HL-60 (cell line): ENCODE data around the gene ROR1.

Source experiments
- DNase-seq, 2 experiments: peaks; one replicate each; pipeline ENCODE4 v3.0.0-alpha.2; 2010 to 2020; ENCODE audit warnings: low read depth in 1 of 2, low spot score in 1 of 2
- H3K27ac ChIP-seq: fragments of 250-450 bp; sonication (Bioruptor Pico); replicated peaks from 2 replicates; pipeline ENCODE4 v1.5.1; 2020; ENCODE audit warnings: mild to moderate bottlenecking, moderate library complexity
- H3K27me3 ChIP-seq: fragments of 250-450 bp; sonication (Bioruptor Pico); 2 replicates; pipeline ENCODE4 v1.5.1; 2021; ENCODE audit warnings: mild to moderate bottlenecking, moderate library complexity; ENCODE audit not compliant: insufficient read depth, poor library complexity, severe bottlenecking
- H3K4me3 ChIP-seq: replicated peaks from 2 replicates; pipeline ENCODE4 v1.5.1; 2011; ENCODE audit warnings: mild to moderate bottlenecking, control low read depth, low read length; ENCODE audit not compliant: insufficient read depth
- GABPA ChIP-seq: IDR thresholded peaks from 2 replicates; pipeline ENCODE4 v1.6.1; 2012; ENCODE audit warnings: low read depth
- POLR2AphosphoS5 ChIP-seq: IDR thresholded peaks from 2 replicates; pipeline ENCODE4 v1.6.1; 2012; ENCODE audit warnings: low read depth
- SPI1 ChIP-seq: IDR thresholded peaks from 2 replicates; pipeline ENCODE4 v1.6.1; 2012; ENCODE audit warnings: low read depth, mild to moderate bottlenecking, borderline replicate concordance
- TF ChIP-seq, protein P1 (sequence below): IDR thresholded peaks from 2 replicates; pipeline ENCODE4 v1.6.1; 2012; ENCODE audit warnings: low read depth; ENCODE audit not compliant: insufficient replicate concordance
- TF ChIP-seq, protein P2 (sequence below): IDR thresholded peaks from one replicate; pipeline ENCODE4 v1.5.1; 2011; ENCODE audit warnings: low read length, control low read depth, inconsistent platforms; ENCODE audit not compliant: insufficient read depth

Gene ROR1

DNA sequence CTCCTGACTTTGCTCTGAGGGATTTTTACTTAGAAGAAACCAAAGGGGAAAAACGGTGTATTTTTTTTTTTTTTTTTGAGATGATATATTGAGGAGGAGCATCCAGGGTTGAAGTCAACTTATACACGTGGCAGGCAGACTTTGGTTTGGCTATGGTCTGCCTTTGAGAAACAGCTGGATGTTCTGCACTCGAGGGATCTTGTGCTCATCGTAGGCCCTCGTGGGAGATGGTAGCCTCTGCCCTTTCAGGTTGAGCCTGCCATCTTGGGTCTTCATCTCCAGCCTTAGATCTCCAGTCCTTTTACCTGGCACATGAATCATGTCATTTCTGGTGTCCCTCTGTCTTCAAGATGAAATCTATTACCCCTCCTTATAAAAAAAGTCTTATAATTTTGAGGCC, 362.5 kb downstream of the ROR1 start:
- TF ChIP-seq POLR2AphosphoS5: no peak
- TF ChIP-seq GABPA: no peak
- TF ChIP-seq SPI1: no peak
- TF ChIP-seq, protein P1, sequence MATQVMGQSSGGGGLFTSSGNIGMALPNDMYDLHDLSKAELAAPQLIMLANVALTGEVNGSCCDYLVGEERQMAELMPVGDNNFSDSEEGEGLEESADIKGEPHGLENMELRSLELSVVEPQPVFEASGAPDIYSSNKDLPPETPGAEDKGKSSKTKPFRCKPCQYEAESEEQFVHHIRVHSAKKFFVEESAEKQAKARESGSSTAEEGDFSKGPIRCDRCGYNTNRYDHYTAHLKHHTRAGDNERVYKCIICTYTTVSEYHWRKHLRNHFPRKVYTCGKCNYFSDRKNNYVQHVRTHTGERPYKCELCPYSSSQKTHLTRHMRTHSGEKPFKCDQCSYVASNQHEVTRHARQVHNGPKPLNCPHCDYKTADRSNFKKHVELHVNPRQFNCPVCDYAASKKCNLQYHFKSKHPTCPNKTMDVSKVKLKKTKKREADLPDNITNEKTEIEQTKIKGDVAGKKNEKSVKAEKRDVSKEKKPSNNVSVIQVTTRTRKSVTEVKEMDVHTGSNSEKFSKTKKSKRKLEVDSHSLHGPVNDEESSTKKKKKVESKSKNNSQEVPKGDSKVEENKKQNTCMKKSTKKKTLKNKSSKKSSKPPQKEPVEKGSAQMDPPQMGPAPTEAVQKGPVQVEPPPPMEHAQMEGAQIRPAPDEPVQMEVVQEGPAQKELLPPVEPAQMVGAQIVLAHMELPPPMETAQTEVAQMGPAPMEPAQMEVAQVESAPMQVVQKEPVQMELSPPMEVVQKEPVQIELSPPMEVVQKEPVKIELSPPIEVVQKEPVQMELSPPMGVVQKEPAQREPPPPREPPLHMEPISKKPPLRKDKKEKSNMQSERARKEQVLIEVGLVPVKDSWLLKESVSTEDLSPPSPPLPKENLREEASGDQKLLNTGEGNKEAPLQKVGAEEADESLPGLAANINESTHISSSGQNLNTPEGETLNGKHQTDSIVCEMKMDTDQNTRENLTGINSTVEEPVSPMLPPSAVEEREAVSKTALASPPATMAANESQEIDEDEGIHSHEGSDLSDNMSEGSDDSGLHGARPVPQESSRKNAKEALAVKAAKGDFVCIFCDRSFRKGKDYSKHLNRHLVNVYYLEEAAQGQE: no peak
- TF ChIP-seq, protein P2, sequence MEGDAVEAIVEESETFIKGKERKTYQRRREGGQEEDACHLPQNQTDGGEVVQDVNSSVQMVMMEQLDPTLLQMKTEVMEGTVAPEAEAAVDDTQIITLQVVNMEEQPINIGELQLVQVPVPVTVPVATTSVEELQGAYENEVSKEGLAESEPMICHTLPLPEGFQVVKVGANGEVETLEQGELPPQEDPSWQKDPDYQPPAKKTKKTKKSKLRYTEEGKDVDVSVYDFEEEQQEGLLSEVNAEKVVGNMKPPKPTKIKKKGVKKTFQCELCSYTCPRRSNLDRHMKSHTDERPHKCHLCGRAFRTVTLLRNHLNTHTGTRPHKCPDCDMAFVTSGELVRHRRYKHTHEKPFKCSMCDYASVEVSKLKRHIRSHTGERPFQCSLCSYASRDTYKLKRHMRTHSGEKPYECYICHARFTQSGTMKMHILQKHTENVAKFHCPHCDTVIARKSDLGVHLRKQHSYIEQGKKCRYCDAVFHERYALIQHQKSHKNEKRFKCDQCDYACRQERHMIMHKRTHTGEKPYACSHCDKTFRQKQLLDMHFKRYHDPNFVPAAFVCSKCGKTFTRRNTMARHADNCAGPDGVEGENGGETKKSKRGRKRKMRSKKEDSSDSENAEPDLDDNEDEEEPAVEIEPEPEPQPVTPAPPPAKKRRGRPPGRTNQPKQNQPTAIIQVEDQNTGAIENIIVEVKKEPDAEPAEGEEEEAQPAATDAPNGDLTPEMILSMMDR: no peak
- no peak for DNase-seq
- Histone ChIP-seq H3K4me3 (no peak overlapping the region), H3K27ac (no peak overlapping the region), H3K27me3 (no peaks in the 10 kb centered on the region)

DNA sequence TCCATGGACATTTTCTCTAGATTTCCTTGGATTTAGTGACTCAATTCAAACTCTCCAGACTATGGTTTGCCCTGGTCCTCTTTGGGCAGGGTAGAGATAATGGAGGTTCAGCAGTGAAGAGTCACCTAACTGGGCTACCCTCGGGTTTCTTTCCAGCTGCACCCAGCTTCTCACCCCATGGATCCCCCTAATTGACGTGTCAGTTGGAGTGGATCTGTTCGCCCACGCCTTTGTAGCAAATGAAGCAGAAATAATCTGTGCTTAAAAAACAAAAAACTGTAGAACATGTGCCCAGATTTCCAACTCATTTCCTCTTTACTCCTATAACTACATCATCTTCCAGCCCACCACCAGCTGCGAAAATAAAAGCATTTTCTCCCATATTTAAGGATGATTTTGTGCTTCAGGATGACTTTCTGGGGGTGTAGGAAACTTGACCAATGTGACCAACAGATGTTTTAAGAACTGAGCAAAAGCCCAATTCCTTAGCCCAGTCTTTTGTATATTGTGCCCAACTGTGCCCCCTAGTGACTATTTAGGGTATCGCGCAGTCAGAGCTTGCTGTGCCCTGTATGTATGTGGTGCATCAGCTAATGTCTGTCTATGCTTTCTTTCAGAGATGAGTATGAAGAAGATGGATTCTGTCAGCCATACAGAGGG, 363.1 kb downstream of the ROR1 start:
- Histone ChIP-seq H3K27ac (no peak overlapping the region), H3K4me3 (no peak overlapping the region), H3K27me3 (no peaks in the 10 kb centered on the region)
- peak; percentile 2 to 56 for DNase-seq
- no peak for TF ChIP-seq SPI1
- TF ChIP-seq, protein P2: peak; percentile 94
- TF ChIP-seq GABPA: no peak

DNA sequence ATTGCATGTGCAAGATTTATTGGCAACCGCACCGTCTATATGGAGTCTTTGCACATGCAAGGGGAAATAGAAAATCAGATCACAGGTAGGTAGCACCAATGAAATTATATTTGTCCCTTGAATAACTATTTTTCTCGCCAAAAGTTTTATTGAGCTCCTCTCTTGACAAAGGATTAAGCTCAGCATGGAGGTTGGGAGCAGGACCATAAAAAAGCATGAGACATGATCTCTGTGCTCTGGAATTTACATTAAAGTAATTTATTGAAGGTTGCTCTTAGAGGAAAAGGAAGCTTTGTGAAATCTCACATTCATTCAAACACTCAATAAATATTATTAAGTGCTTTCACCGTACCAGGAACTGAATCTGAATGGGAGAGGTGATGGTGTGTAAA, 363.6 kb downstream of the ROR1 start:
- no peak overlapping the region for H3K27ac ChIP-seq
- H3K4me3 ChIP-seq: no peak overlapping the region
- TF ChIP-seq POLR2AphosphoS5 (no peak), SPI1 (no peak), GABPA (no peak)
- TF ChIP-seq, protein P1: no peak
- TF ChIP-seq, protein P2: no peak
- DNase-seq: no peak
- no peaks in the 10 kb centered on the region for H3K27me3 ChIP-seq

DNA sequence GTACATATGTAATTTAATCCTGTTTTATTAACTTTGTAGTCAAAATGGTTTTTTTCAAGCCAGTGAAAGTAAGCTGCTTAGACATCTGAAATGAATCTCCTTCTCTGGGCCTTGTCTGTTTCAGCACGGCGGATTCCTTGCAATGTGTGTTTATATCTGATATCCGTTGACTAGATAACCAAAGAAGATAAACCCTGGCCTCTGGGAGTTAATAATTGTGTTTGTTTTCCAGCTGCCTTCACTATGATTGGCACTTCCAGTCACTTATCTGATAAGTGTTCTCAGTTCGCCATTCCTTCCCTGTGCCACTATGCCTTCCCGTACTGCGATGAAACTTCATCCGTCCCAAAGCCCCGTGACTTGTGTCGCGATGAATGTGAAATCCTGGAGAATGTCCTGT, 366.1 kb downstream of the ROR1 start:
- H3K27ac ChIP-seq: no peak overlapping the region
- no peak overlapping the region for H3K4me3 ChIP-seq
- DNase-seq: no peak
- no peaks in the 10 kb centered on the region for H3K27me3 ChIP-seq
- no peak for TF ChIP-seq SPI1
- TF ChIP-seq, protein P2: no peak
- TF ChIP-seq POLR2AphosphoS5: no peak
- TF ChIP-seq GABPA: no peak
- TF ChIP-seq, protein P1: no peak
